Stimulated activated CD4-positive, alpha-beta T cell treated with anti-CD3 and anti-CD28 coated beads, Interleukin-1b, Interleukin-23, amount 100 ng/mL, for 24 hours (primary cell): ENCODE data around the gene YOD1.
A peak's percentile ranks its signal among the peaks of the same experiment; 100 is the strongest.
"Not testable (repeated sequence)": the region's sequence is repeated elsewhere in the genome, so short reads cannot be mapped to it uniquely, and the experiment has no call there.

Source experiments
- DNase-seq, 4 experiments: peaks; one replicate each; pipeline ENCODE4 v3.0.0-alpha.2; 2020; ENCODE audit warnings: low read depth in 4 of 4, low spot score in 1 of 4

YOD1 gene

DNA sequence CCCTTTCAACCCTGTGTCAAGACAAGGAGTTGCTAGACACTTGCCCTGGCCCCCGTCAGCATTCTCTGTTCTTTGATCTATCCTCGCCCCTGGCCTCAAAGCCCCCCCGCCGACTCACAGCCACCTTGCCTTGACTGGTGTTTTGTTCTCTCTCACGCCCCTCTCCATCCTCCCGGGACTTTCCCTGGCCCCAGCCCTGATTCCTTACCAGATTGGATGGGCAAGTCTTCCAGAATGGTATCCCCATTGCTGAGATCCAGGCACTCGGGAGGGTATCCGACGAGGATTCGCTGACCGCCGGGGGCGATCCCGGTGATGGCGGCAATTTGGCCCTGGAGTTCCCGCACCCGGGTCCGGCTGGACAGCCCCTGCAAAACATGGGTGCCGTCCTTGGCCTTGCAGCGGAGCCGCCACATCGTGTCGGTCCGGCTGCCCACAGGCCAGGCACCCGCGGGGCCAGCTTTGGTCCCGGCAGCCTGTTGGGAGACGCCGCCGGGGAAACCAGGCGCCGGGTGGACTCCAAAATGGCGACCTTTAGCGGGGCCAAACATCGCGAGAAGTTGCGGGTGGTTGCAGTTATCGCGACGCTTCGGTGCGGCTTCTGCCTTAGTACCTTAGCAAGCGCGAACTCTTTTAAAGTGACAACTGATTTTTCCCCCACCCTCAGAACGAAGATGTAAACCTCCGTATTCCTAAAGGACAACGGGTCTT, 373 bp downstream of the YOD1 start:
- peak; percentile 74 to 84 (median 81) for DNase-seq

- peak in 2 of 4 experiments; percentile 13 to 28 for DNase-seq
Measured at GRCh38 chr1:207049974-207050391, 1.0 kb downstream of the YOD1 start.

DNA sequence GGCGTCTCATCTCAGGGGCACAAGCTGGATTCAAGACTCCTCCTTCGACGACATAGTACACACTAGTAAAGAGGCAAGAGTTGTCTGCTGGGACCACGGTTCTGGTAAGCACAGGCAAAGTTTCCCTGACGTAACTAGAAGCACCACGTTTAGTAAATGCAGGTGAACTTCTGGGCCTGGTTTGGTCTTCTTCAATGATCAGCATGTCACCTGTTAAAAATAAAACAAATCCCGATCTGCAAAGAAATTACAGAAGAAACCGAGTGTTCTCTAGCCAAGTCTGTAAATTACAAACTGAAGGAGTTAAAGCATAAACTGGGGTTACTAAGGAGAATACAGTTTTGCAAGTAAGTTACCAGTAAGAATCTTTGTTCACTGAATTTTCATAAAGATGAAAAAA, 1.5 kb downstream of the YOD1 start:
- no peak for DNase-seq

GRCh38 chr1:207049054-207049453, 2.0 kb downstream of the YOD1 start:
- DNase-seq, result no peak

GRCh38 chr1:207048041-207048440, 3.0 kb downstream of the YOD1 start:
- no peak for DNase-seq

DNA sequence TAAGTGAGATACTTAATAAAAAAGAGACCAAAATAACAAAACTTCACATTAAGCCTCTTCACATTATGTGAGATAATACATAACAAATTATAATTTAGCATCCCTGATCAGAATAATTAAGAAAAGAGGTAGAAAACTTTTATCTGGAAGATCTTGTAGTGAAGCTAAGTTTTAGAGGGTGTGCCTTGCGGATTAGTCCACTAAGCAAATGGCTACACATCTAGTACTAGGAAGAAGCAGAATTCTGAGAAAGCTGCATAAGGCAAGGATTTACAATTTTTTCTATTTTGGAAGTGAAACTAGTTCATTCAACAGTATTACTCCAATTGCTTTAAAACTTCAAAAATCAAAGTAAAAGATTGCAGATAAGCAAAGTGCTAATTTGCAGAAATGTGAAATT, 3.5 kb downstream of the YOD1 start:
- no peak for DNase-seq

DNA sequence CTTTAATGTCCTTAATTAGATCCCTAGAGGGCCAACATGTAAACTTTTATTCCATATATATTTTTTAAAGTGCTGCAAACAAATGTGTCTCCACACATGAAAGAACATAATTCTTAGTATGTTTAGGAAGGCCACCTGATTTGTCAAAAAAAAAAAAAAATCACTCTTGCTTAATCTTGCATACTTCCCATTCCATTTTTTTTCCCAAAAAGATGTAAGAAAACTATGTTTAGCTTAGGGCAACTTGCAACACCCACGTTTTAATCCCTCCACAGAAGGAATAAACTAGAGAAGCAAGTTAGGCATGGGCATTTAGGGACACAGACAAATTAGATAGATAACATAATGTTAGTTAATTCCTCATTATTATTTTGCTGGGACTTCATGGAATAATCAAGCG, 5.6 kb downstream of the YOD1 start:
- DNase-seq, result no peak

GRCh38 chr1:207041397-207041796, 9.6 kb downstream of the YOD1 start:
- DNase-seq, result not testable (repeated sequence)

GRCh38 chr1:207040181-207040533, 10.9 kb downstream of the YOD1 start:
- no peak for DNase-seq

DNA sequence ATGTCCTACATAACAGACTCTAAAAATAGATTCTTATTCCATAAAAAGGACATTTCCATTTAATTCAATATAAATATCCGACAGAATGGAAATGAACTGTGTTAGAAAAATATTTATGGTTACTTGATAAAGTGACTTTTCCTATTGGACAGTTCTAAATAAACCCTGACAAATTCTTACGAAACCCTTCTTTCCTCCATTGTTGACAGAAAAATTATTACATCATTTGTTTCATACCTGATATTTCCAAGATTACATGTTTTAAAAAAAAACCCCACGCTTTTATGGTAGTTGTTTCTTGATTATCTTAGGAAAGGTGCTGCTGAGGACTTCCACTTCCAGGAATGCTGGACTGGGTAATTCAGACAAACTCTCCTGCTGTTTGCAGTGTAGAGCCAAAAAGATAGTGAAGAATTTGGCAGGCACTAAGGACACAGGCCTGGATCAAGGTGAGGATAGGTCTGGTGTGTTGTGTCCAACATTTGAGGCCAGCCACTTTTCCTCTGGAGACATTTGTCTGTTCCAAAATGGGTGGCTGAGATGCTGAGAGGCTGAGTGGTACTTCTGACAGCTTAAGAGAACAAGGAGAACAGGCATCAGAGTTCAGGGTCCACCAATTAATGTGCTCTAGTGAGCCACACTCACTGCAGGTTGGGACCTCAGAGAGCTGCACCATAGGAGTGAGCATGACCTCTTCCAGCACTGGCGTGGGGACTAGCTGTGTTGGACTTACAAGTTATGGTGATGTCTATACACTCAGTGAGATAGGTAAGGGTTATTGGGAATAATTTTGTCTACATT, 11.4 kb downstream of the YOD1 start:
- no peak for DNase-seq

GRCh38 chr1:207036865-207037264, 14.1 kb downstream of the YOD1 start:
- DNase-seq, result no peak

DNA sequence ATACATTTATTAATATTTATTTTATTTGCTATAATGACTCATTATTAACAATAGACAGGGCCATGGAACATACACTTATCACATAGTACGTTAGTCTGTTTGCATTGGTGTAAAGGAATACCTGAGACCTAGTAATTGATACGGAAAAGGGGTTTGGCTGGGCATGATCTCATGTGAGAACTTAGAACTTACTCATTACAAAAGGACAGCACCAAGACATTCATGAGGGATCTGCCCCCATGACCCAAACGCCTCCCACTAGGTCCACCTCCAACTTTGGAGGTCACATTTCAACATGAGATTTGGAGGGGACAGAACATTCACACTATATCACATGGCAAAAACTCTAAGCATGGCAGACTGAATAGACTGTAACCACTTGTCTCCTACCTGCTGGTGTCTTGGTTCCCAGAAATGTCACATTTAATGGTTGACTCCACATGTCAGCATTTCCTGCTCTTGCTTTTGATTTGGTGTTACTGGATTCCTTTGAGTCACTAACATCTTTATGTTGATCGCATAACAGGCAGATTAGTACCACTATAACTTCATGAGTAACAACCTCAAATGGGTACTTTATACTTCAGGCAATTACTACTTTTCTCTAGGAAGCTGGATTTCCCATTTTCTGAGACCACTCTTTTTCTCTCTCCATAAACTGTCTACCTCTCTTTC, 15.0 kb downstream of the YOD1 start:
- no peak for DNase-seq

DNA sequence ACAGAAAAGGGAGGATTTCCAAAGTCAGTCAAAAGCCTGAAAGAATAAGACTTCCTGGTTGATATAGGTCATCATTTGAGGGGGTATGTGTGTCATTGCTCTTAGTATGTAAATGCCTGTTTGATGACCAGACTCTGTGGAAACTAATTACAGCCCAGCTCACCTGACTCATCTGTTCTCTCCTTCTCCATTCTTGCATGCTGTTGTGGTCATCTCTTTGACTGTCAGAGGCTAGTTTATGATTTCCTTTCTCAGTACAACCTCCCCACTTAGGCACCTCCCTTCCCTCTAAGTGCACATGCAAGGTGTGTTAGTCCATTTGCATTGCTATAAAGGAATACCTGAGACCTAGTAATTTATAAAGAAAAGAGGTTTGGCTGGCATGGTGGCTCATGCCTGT, 16.0 kb downstream of the YOD1 start:
- no peak for DNase-seq

- no peak for DNase-seq
Measured at GRCh38 chr1:207034208-207034607, 16.8 kb downstream of the YOD1 start.

DNA sequence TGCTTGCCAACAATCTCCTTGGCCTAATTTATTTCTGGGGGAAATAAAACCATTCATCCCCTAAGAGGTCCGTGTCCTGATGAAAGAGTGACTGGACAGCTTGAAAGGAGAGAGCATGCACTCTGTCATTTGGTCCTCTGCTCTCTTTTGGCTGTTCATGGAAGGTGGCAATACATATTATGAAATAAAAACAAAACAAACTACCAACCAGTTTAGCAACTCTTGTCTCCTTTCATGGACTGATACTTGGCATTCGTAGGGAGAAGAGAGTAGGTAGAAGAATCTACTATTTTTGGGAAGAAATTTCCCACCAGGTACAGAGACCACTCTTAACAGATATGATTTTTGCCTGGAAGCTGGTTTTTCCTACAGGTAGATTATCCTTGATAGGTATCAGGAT, 17.7 kb downstream of the YOD1 start:
- DNase-seq, result no peak

DNA sequence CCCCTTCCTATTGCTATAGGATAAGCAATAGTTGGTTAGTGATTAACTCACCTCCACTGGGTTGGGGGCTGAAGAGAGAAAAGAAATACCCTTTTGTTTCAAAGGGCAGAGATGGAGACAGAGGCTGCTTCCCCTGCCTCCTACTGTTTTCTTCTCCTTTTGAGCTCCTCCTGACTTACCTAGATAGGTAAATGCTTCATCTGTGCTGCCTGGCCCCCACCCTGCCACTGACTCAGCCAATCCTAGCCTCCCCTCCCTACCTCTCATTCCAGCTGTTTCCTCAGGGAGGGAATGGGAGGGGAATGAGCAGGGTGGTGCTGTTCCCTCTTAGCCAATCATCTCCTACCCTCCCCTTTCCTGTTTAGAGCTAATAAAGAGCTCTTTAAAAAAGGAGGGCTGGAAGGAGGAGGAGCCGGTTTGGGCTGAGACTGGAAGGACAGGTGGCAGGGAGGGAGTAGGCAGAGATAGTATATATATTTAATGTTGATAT, 18.4 kb downstream of the YOD1 start, which contains the start of gene C1orf116:
C1orf116 (minus strand) TSS at position 229 of the 490 bp plus-strand sequence. CDS start 5,158 bp downstream, outside the sequence.
- no peak for DNase-seq

- DNase-seq, result no peak
Measured at GRCh38 chr1:207031632-207032264, 19.3 kb downstream of the YOD1 start.

GRCh38 chr1:207031016-207031415, 20.0 kb downstream of the YOD1 start:
- DNase-seq, result no peak

DNA sequence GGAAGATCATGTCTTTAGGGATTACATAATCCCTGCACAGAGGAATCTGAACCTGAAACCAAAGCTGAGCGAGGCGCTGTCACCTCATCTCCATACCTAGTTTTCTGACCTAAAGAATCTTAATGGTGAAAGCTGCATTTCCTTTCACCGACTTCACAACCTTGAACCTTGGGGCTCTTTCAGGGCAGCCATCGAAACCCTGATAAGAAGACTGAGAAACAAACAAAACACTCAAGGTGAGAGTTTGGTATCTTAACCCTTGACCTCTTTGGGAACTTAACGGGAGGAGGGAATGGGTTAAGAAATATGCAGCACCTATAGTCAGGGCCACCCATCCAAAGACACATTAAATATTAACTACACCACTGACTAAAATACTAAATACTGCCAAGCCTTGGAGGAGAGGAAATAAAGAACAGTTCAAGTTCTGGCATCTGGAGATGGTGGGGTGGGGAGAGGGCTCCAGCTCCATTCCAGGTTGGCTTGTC, 20.4 kb downstream of the YOD1 start:
- DNase-seq, result no peak

- DNase-seq, result no peak
Measured at GRCh38 chr1:207029701-207030521, 21.1 kb downstream of the YOD1 start.
